K562 (cell line): ENCODE results near the gene AMZ2. TPM values are rescaled to one million over a fixed set of nuclear protein-coding genes. Genes with fewer than 3 reads are reported as not detected.

Source experiments
- FUS ChIP-seq: fragments of 200-400 bp; formaldehyde crosslinking; optimal IDR thresholded peaks from 2 replicates; pipeline ENCODE3; 2017; ENCODE audit warnings: low read depth, low read length
- GATAD2A ChIP-seq: fragments of 450-650 bp; IDR thresholded peaks from 2 replicates; pipeline ENCODE4 v1.6.1; 2017
- MAFF ChIP-seq: IDR thresholded peaks from 2 replicates; pipeline ENCODE4 v1.6.1; 2012; ENCODE audit warnings: low read length, improper control_type of control experiment
- MECOM ChIP-seq: fragments of 250-450 bp; sonication (Bioruptor Pico); IDR thresholded peaks from 2 replicates; pipeline ENCODE4 v1.8.0; 2022; ENCODE audit warnings: inconsistent platforms
- PPARD ChIP-seq: fragments of 250-450 bp; sonication (Bioruptor Pico); IDR thresholded peaks from 2 replicates; pipeline ENCODE4 v1.8.0; 2022; ENCODE audit warnings: inconsistent platforms, mild to moderate bottlenecking, moderate library complexity
- PYGO2 ChIP-seq: fragments of 450-650 bp; IDR thresholded peaks from 2 replicates; pipeline ENCODE4 v1.6.1; 2016; ENCODE audit warnings: mild to moderate bottlenecking, missing genetic modification characterization, moderate library complexity, missing compliant biosample characterization
- TCF7L2 ChIP-seq: fragments of 150-350 bp; IDR thresholded peaks from 2 replicates; pipeline ENCODE4 v1.6.1; 2016; ENCODE audit warnings: low read depth, mild to moderate bottlenecking, low read length, moderate library complexity
- U2AF2 ChIP-seq: fragments of 200-400 bp; formaldehyde crosslinking; optimal IDR thresholded peaks from 2 replicates; pipeline ENCODE3; 2017; ENCODE audit warnings: low read depth, mild to moderate bottlenecking, low read length
- ZNF785 ChIP-seq: fragments of 250-450 bp; sonication (Bioruptor Pico); IDR thresholded peaks from 2 replicates; pipeline ENCODE4 v1.4.0; 2020; ENCODE audit warnings: mild to moderate bottlenecking
- polyA plus RNA-seq, 8 experiments: library from polyadenylated mRNA; depleted of rRNA in 4 of 8; stranded (reverse) in 5 of 8; unstranded in 3 of 8; fragments of >200 nt; fragmentation: Nextera tagmentation in 2 of 8; fragmentation: Illumina TruSeq in 1 of 8; extraction: Ambion mirVana in 2 of 8; extraction: Trizol in 1 of 8; gene quantifications; 2 replicates each; pipeline versions ENCODE4 v1.2.1 to v1.2.3, GENCODE V29; 2011 to 2014; ENCODE audit warnings: inconsistent platforms in 1 of 8, missing spikeins in 1 of 8
- total RNA-seq, 7 experiments: library from RNA; depleted of rRNA in 6 of 7; stranded (reverse); fragments of >200 nt in 6 of 7; fragmentation: Illumina TruSeq in 2 of 7; extraction: Trizol in 2 of 7; gene quantifications; 2 replicates each; pipeline versions ENCODE4 v1.2.1 to v1.2.3, GENCODE V29; 2011 to 2021; ENCODE audit warnings: low replicate concordance in 1 of 7
- TF ChIP-seq, protein P1 (sequence below), 2 experiments: fragments of 450-650 bp; formaldehyde crosslinking in 1 of 2; IDR thresholded peaks; 2 replicates each; pipeline versions ENCODE4 v1.4.0 to v1.6.1; 2014 to 2020; ENCODE audit warnings: mild to moderate bottlenecking in 2 of 2, borderline replicate concordance in 1 of 2, low read depth in 1 of 2

AMZ2 gene
- total and polyA plus RNA-seq, 9 of the 15 experiments (the other 6 are each of a cell fraction or from before 2014, with no cell fraction given) = 22.6 to 92.2 (median 52.6) TPM

DNA sequence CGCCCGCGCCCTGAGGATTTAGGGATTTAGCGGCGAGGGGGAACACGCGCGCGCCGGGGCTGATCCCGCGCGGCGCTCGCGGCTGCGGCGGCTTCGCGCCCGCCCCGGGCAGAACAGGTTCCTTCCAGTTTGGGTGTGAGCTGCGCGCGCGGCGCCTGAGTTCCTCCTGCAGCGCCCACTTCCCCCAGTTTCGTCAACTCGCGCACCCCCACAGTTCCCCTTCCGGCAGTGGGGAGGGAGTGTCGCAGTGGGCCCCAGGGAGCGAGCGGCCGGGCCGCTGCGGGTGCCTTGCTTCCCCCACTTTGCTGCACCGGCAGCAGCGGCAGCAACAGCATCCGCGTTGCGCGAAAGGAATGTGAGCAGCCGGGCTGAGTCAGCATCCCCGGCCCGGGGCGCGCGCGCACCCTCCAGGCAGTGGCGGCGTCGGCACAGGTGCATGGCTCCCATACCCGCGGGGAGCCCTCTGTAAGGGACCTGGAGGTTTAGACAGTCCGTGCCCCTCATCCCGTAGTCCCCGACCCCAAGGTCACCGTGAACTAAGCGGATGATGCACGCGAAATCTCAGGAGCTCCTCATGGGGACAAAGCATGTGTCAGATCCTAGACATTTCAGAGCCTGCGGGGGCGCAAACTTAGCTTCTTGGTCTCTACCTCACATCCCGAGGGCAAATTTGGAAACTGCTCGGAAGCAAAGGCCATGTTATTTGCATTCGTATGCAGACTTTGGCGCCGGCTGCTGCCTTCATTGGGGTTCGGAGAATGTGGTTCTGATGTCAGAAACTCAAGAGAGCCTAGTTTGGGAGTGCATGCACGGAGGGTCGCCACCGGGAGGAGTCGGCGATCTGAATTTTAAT lies 44.2 kb downstream of the AMZ2 start (continued):
- TF ChIP-seq, protein P1, sequence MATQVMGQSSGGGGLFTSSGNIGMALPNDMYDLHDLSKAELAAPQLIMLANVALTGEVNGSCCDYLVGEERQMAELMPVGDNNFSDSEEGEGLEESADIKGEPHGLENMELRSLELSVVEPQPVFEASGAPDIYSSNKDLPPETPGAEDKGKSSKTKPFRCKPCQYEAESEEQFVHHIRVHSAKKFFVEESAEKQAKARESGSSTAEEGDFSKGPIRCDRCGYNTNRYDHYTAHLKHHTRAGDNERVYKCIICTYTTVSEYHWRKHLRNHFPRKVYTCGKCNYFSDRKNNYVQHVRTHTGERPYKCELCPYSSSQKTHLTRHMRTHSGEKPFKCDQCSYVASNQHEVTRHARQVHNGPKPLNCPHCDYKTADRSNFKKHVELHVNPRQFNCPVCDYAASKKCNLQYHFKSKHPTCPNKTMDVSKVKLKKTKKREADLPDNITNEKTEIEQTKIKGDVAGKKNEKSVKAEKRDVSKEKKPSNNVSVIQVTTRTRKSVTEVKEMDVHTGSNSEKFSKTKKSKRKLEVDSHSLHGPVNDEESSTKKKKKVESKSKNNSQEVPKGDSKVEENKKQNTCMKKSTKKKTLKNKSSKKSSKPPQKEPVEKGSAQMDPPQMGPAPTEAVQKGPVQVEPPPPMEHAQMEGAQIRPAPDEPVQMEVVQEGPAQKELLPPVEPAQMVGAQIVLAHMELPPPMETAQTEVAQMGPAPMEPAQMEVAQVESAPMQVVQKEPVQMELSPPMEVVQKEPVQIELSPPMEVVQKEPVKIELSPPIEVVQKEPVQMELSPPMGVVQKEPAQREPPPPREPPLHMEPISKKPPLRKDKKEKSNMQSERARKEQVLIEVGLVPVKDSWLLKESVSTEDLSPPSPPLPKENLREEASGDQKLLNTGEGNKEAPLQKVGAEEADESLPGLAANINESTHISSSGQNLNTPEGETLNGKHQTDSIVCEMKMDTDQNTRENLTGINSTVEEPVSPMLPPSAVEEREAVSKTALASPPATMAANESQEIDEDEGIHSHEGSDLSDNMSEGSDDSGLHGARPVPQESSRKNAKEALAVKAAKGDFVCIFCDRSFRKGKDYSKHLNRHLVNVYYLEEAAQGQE (IDR thresholded peaks at IDR 0.05; ENCODE audit: borderline replicate concordance) = peak; percentile 95
- TF ChIP-seq, protein P1 (CRISPR knock-in tag; IDR thresholded peaks at IDR 0.05; ENCODE audit: low read depth) = no peak
- TF ChIP-seq MECOM (CRISPR knock-in tag) = no peak
- peak; percentile 14 for TF ChIP-seq FUS
- no peak for TF ChIP-seq PYGO2 (tag)
- no peak for TF ChIP-seq PPARD
- peak; percentile 21; the same call in 1 of the 2 replicates for TF ChIP-seq MAFF
- no peak for TF ChIP-seq ZNF785 (CRISPR knock-in tag)
- TF ChIP-seq U2AF2 = no peak
- no peak for TF ChIP-seq TCF7L2
- no peak for TF ChIP-seq GATAD2A
